ENCODE measurements around the gene PTPN21.

PTPN21 gene

GRCh38 chr14:88502740-88503139, 52.1 kb downstream of the PTPN21 start:
- no peak for ATAC-seq
- TF ChIP-seq ESRRG (CRISPR knock-in tag; IDR thresholded peaks at IDR 0.05) (no peak), ZFP3 (CRISPR knock-in tag; IDR thresholded peaks at IDR 0.05) (no peak), ISL1 (CRISPR knock-in tag; IDR thresholded peaks at IDR 0.05) (no peak), CSDC2 (CRISPR knock-in tag; IDR thresholded peaks at IDR 0.05) (no peak), POU6F1 (CRISPR knock-in tag; IDR thresholded peaks at IDR 0.05; ENCODE audit: borderline replicate concordance, low read depth) (no peak), PATZ1 (CRISPR knock-in tag; IDR thresholded peaks at IDR 0.05; ENCODE audit: borderline replicate concordance) (no peak), PPARA (CRISPR knock-in tag; IDR thresholded peaks at IDR 0.05; ENCODE audit: borderline replicate concordance) (no peak), SNAI2 (CRISPR knock-in tag; IDR thresholded peaks at IDR 0.05) (no peak), CREB5 (CRISPR knock-in tag; IDR thresholded peaks at IDR 0.05; ENCODE audit: low read depth) (no peak), OSR1 (CRISPR knock-in tag; IDR thresholded peaks at IDR 0.05) (no peak), ZNF70 (CRISPR knock-in tag; IDR thresholded peaks at IDR 0.05) (no peak)

GRCh38 chr14:88500611-88501010, 54.2 kb downstream of the PTPN21 start:
- no peak for ATAC-seq
- TF ChIP-seq CSDC2 (CRISPR knock-in tag; IDR thresholded peaks at IDR 0.05): no peak
- TF ChIP-seq ZNF70 (CRISPR knock-in tag; IDR thresholded peaks at IDR 0.05): no peak
- TF ChIP-seq ARNTL (CRISPR knock-in tag; IDR thresholded peaks at IDR 0.05; ENCODE audit: borderline replicate concordance, low read depth): no peak
- no peak for TF ChIP-seq TOX (CRISPR knock-in tag; IDR thresholded peaks at IDR 0.05; ENCODE audit: borderline replicate concordance)
- TF ChIP-seq TCF4 (CRISPR knock-in tag; IDR thresholded peaks at IDR 0.05; ENCODE audit: borderline replicate concordance): no peak
- TF ChIP-seq RARB (CRISPR knock-in tag; IDR thresholded peaks at IDR 0.05): no peak
- no peak for TF ChIP-seq ZC3H10 (CRISPR knock-in tag; IDR thresholded peaks at IDR 0.05)
- no peak for TF ChIP-seq TSHZ2 (CRISPR knock-in tag; IDR thresholded peaks at IDR 0.05)
- no peak for TF ChIP-seq BACH2 (CRISPR knock-in tag; IDR thresholded peaks at IDR 0.05; ENCODE audit: borderline replicate concordance)
- no peak for TF ChIP-seq POU6F1 (CRISPR knock-in tag; IDR thresholded peaks at IDR 0.05; ENCODE audit: borderline replicate concordance, low read depth)
- TF ChIP-seq GLIS3 (CRISPR knock-in tag; IDR thresholded peaks at IDR 0.05): no peak
- no peak for TF ChIP-seq ESRRG (CRISPR knock-in tag; IDR thresholded peaks at IDR 0.05)
- TF ChIP-seq CSRNP3 (CRISPR knock-in tag; IDR thresholded peaks at IDR 0.05): no peak
- no peak for TF ChIP-seq ZNF565 (CRISPR knock-in tag; conservative IDR thresholded peaks at IDR 0.05; ENCODE audit: low read depth)
- no peak for TF ChIP-seq OSR1 (CRISPR knock-in tag; IDR thresholded peaks at IDR 0.05)
- TF ChIP-seq CREB5 (CRISPR knock-in tag; IDR thresholded peaks at IDR 0.05; ENCODE audit: low read depth): no peak

Measured in SK-N-SH treated with all-trans-retinoic acid at 6 μM for 48 hours (cell line).